ENCODE data around the gene SART1. TPM values are rescaled to one million over a fixed set of nuclear protein-coding genes. Genes with fewer than 3 reads are reported as not detected.

SART1 gene
- polyA plus RNA-seq, 1 donor (not counting 4 experiments of a cell fraction or from before 2014, with no cell fraction given) = 14.7 TPM

DNA sequence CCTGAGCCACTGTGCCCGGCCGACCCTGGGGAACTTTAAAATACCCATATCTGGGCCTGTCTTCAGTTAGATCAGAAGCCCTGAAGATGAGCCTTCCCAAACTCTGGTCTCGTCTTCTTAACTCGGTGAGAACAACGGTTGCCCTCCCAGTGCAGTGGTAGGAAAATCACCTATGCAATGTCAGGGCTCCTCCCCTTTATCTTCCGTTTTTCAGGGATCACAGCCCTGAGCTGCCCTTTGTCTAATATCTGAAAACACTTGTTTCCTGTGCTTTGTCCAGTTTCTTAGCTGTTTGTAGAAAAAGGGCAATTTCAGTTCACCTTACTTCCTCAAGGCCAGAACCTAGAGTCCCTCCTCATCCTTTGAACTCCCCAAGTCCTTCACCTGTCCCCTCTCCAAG is 32.9 kb upstream of the SART1 start:
- Histone ChIP-seq H3K4me2 (ENCODE audit: control insufficient read depth, extremely low read depth, insufficient read depth, low read depth, low read length) (no peak overlapping the region), H3K27me3 (ENCODE audit: control insufficient read depth, extremely low read depth, insufficient read depth, low read length) (no peaks in the 10 kb centered on the region), H2AFZ (ENCODE audit: control insufficient read depth, low read length) (no peak overlapping the region), H3K27ac (ENCODE audit: control insufficient read depth, insufficient read depth, low read length) (no peak overlapping the region), H3K4me3 (ENCODE audit: control insufficient read depth in 2 of 3, extremely low read depth in 1 of 3, insufficient read depth in 2 of 3, low read depth in 1 of 3, low read length in 3 of 3) (no peak overlapping the region), H4K20me1 (ENCODE audit: control insufficient read depth, extremely low read depth, insufficient read depth, low read length) (no peaks in the 10 kb centered on the region), H3K9me3 (ENCODE audit: control insufficient read depth, low read depth, low read length) (no peaks in the 10 kb centered on the region), H3K79me2 (ENCODE audit: control insufficient read depth, insufficient read depth, low read length) (no peaks in the 10 kb centered on the region), H3K4me1 (ENCODE audit: control insufficient read depth, extremely low read depth, insufficient read depth, low read length) (no peaks in the 10 kb centered on the region), H3K9ac (ENCODE audit: control insufficient read depth, extremely low read depth, insufficient read depth, low read length) (no peak overlapping the region), H3K9me1 (ENCODE audit: control insufficient read depth, extremely low read depth, insufficient read depth, low read length) (no peaks in the 10 kb centered on the region), H3K36me3 (ENCODE audit: control insufficient read depth in 2 of 2, extremely low read depth in 1 of 2, insufficient read depth in 2 of 2, low read length in 2 of 2) (peaks cover 2 to 6% of the 10 kb centered on the region in 2 experiments)
- TF ChIP-seq, protein P1, sequence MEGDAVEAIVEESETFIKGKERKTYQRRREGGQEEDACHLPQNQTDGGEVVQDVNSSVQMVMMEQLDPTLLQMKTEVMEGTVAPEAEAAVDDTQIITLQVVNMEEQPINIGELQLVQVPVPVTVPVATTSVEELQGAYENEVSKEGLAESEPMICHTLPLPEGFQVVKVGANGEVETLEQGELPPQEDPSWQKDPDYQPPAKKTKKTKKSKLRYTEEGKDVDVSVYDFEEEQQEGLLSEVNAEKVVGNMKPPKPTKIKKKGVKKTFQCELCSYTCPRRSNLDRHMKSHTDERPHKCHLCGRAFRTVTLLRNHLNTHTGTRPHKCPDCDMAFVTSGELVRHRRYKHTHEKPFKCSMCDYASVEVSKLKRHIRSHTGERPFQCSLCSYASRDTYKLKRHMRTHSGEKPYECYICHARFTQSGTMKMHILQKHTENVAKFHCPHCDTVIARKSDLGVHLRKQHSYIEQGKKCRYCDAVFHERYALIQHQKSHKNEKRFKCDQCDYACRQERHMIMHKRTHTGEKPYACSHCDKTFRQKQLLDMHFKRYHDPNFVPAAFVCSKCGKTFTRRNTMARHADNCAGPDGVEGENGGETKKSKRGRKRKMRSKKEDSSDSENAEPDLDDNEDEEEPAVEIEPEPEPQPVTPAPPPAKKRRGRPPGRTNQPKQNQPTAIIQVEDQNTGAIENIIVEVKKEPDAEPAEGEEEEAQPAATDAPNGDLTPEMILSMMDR (optimal IDR thresholded peaks at IDR 0.05 in 1 of 3, IDR thresholded peaks at IDR 0.05 in 1 of 3, conservative IDR thresholded peaks at IDR 0.05 in 1 of 3; ENCODE audit: extremely low read depth in 1 of 3, insufficient read depth in 2 of 3, low read length in 3 of 3) = no peak
- no peak for TF ChIP-seq EZH2 (IDR thresholded peaks at IDR 0.05; ENCODE audit: low read length)
- FAIRE-seq (no peak), DNase-seq (ENCODE audit: low read depth, low spot score) (no peak)
- dilution Hi-C loops (cut with MboI; ENCODE audit: extremely low pct_ligation_motif_present, low sequenced_read_pairs) = no loop called here

DNA sequence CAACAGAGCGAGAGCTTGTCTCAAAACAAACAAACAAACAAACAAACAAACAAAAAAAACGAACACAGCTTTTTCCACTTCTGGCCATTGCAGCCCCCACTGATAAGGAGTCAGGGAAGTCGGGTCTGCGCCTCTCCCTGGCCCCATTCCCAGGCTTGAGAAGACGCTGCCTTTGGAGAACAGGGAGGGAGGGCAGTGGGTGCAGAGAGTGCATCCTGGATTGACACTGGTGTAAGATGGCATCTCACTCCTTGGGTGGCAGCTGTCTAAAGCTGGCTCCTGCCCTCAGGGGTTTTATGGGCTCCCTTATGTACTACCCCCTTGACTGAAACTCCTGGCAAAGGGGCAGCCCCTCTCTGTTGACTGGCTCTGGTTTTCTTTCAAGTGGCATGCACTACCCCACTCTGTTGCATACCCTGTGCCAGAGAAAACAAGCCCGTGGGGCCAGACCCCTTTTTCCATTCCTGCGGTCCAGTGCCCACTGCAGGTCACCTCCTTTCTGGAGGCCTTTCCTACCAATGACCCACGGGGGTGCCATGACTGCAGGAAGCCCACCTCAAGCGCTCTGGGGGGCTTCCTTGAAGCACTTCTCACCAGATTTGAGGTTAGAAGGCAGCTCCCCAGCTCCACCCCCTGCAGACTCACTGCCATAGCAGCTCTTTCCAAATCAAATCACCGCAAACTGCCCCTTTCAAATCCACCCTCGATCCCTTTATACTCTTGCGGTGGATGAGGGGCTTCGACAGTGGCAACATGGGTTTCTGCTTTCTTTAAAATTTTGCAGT is 29.6 kb upstream of the SART1 start:
- FAIRE-seq (no peak), DNase-seq (ENCODE audit: low read depth, low spot score) (no peak)
- TF ChIP-seq, protein P1 (optimal IDR thresholded peaks at IDR 0.05 in 1 of 3, IDR thresholded peaks at IDR 0.05 in 1 of 3, conservative IDR thresholded peaks at IDR 0.05 in 1 of 3; ENCODE audit: extremely low read depth in 1 of 3, insufficient read depth in 2 of 3, low read length in 3 of 3) = peak in 1 of 3 experiments; percentile 5
- TF ChIP-seq EZH2 (IDR thresholded peaks at IDR 0.05; ENCODE audit: low read length) = no peak
- H2AFZ ChIP-seq (ENCODE audit: control insufficient read depth, low read length) = no peak overlapping the region
- no peak overlapping the region for H3K9ac ChIP-seq (ENCODE audit: control insufficient read depth, extremely low read depth, insufficient read depth, low read length)
- no peaks in the 10 kb centered on the region for H4K20me1 ChIP-seq (ENCODE audit: control insufficient read depth, extremely low read depth, insufficient read depth, low read length)
- dilution Hi-C loops (cut with MboI; ENCODE audit: extremely low pct_ligation_motif_present, low sequenced_read_pairs) = no loop called here
- H3K79me2 ChIP-seq (ENCODE audit: control insufficient read depth, insufficient read depth, low read length) = no peaks in the 10 kb centered on the region
- no peaks in the 10 kb centered on the region for H3K4me1 ChIP-seq (ENCODE audit: control insufficient read depth, extremely low read depth, insufficient read depth, low read length)
- H3K9me1 ChIP-seq (ENCODE audit: control insufficient read depth, extremely low read depth, insufficient read depth, low read length) = no peaks in the 10 kb centered on the region
- no peak overlapping the region for H3K4me3 ChIP-seq (ENCODE audit: control insufficient read depth in 2 of 3, extremely low read depth in 1 of 3, insufficient read depth in 2 of 3, low read depth in 1 of 3, low read length in 3 of 3)
- H3K36me3 ChIP-seq (ENCODE audit: control insufficient read depth in 2 of 2, extremely low read depth in 1 of 2, insufficient read depth in 2 of 2, low read length in 2 of 2) = no peaks in the 10 kb centered on the region
- H3K27ac ChIP-seq (ENCODE audit: control insufficient read depth, insufficient read depth, low read length) = no peak overlapping the region
- no peaks in the 10 kb centered on the region for H3K9me3 ChIP-seq (ENCODE audit: control insufficient read depth, low read depth, low read length)
- H3K4me2 ChIP-seq (ENCODE audit: control insufficient read depth, extremely low read depth, insufficient read depth, low read depth, low read length) = no peak overlapping the region
- no peaks in the 10 kb centered on the region for H3K27me3 ChIP-seq (ENCODE audit: control insufficient read depth, extremely low read depth, insufficient read depth, low read length)
